WERI-Rb-1 (cell line): ENCODE data around the gene CAMP.

Experiments
- DNase-seq: peaks from one replicate; pipeline ENCODE4 v3.0.0-alpha.2; 2020
- H3K27ac ChIP-seq: fragments of 250-450 bp; sonication (Bioruptor Pico); 2 replicates; pipeline ENCODE4 v1.5.1; 2020; ENCODE audit warnings: mild to moderate bottlenecking, moderate library complexity
- H3K27me3 ChIP-seq: fragments of 250-450 bp; sonication (Bioruptor Pico); 2 replicates; pipeline ENCODE4 v1.5.1; 2021; ENCODE audit warnings: mild to moderate bottlenecking, low read depth, moderate library complexity; ENCODE audit not compliant: insufficient read depth, severe bottlenecking
- H3K36me3 ChIP-seq: fragments of 250-450 bp; sonication (Bioruptor Pico); 2 replicates; pipeline ENCODE4 v1.5.1; 2020; ENCODE audit warnings: mild to moderate bottlenecking, moderate library complexity
- H3K4me3 ChIP-seq: 2 replicates; pipeline ENCODE4 v1.5.1; 2011; ENCODE audit warnings: low read depth, mild to moderate bottlenecking, control low read depth, low read length
- H3K9me3 ChIP-seq: fragments of 250-450 bp; sonication (Bioruptor Pico); 2 replicates; pipeline ENCODE4 v1.5.1; 2021; ENCODE audit warnings: mild to moderate bottlenecking, moderate library complexity; ENCODE audit not compliant: severe bottlenecking
- CTCF ChIP-seq: IDR thresholded peaks from 2 replicates; pipeline ENCODE4 v1.5.1; 2011; ENCODE audit warnings: low read depth, mild to moderate bottlenecking, control low read depth, inconsistent platforms, low read length

CAMP gene, protein sequence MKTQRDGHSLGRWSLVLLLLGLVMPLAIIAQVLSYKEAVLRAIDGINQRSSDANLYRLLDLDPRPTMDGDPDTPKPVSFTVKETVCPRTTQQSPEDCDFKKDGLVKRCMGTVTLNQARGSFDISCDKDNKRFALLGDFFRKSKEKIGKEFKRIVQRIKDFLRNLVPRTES

GRCh38 chr3:48222616-48223513 lies at the start of gene CAMP:
Gene CAMP (plus strand): TSS chr3:48223495. CDS start chr3:48223512, 17 bp downstream.
- Histone ChIP-seq H3K27ac (no peak within 1 kb of the TSS), H3K4me3 (no peak within 1 kb of the TSS), H3K9me3 (no peaks in the 10 kb centered on the region), H3K36me3 (no peaks in the 10 kb centered on the region), H3K27me3 (no peaks in the 10 kb centered on the region)
- TF ChIP-seq CTCF = no peak
- DNase-seq = no peak

GRCh38 chr3:48178072-48178471 lies 45.2 kb upstream of the CAMP start:
- Histone ChIP-seq H3K4me3 (no peak overlapping the region), H3K9me3 (no peaks in the 10 kb centered on the region), H3K36me3 (peaks cover 97% of the 10 kb centered on the region), H3K27me3 (no peaks in the 10 kb centered on the region), H3K27ac (no peak overlapping the region)
- DNase-seq = no peak
- TF ChIP-seq CTCF = no peak

- Histone ChIP-seq H3K36me3 (peaks cover 97% of the 10 kb centered on the region), H3K27me3 (no peaks in the 10 kb centered on the region), H3K9me3 (no peaks in the 10 kb centered on the region), H3K27ac (no peak overlapping the region), H3K4me3 (no peak overlapping the region)
- DNase-seq = no peak
- no peak for TF ChIP-seq CTCF
Observed at GRCh38 chr3:48180021-48180420, 43.3 kb upstream of the CAMP start.

DNA sequence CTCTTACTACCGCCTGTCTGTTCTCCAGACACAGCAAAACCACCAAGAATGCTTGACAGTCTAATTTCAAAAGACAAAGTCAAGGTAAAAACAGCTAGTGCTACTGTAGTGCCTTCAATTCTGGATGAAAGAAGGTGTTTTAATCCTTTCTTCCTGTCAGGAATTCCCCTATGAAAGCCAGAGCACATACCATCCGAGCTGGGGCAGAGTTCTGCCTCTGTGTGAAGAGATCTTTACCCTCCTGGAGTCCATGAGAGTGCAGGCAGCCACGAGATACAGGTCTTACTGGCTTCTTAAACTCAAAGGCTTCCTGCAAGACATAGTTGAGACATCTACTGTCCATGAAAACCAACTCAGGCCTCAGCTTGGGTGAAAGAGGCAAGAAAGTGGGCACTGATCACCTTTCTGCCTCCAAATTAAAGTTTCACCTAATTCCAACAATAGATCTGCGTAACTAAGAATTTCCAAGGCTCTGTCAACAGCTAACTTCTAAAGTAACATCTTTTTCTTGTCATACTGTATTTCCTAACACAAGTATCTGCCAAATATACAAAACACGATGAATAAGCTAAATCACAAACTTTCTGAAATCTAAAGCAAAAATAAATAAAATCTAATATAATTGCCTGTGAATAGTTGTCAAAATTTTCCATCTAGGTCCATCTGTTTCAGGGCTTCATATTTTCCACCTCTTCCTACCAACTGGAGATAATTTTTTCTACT lies 42.6 kb upstream of the CAMP start:
- Histone ChIP-seq H3K4me3 (no peak overlapping the region), H3K27me3 (no peaks in the 10 kb centered on the region), H3K27ac (no peak overlapping the region), H3K36me3 (peaks cover 97% of the 10 kb centered on the region), H3K9me3 (no peaks in the 10 kb centered on the region)
- TF ChIP-seq CTCF = no peak
- no peak for DNase-seq

GRCh38 chr3:48184299-48184698 lies 39.0 kb upstream of the CAMP start:
- no peaks in the 10 kb centered on the region for H3K9me3 ChIP-seq
- TF ChIP-seq CTCF = no peak
- peaks cover 83% of the 10 kb centered on the region for H3K36me3 ChIP-seq
- H3K4me3 ChIP-seq = no peak overlapping the region
- DNase-seq = no peak
- no peak overlapping the region for H3K27ac ChIP-seq
- H3K27me3 ChIP-seq = no peaks in the 10 kb centered on the region
